WTC11 (cell line): ENCODE measurements around the gene RNF212. TPM values are rescaled to one million over a fixed set of nuclear protein-coding genes. Genes with fewer than 3 reads are reported as not detected.

Source experiments
- ATAC-seq: fragments of 200-7000 bp; cut with Tn5 transposase; 2 replicates; pipeline ENCODE4 v1.10.0; 2021; ENCODE audit warnings: mild to moderate bottlenecking, moderate library complexity
- CTCF ChIA-PET: fragments of 300-600 bp; sonication (Branson Sonifier 250); formaldehyde crosslinking; loops from one replicate; lab custom pipeline; 2021; ENCODE audit warnings: antibody characterized with exemption; lab: Charles Lee
- POLR2A ChIA-PET: fragments of 350-600 bp; sonication (Branson Sonifier 250); formaldehyde crosslinking; loops from one replicate; lab custom pipeline; 2021; ENCODE audit warnings: antibody characterized with exemption; lab: Charles Lee
- DNase-seq: peaks from one replicate; pipeline ENCODE4 v3.0.0; 2021; ENCODE audit warnings: low spot score
- H3K27ac Mint-ChIP-seq: 2 replicates; pipeline ENCODE4 v1.8.0; 2021; ENCODE audit warnings: mixed read lengths
- H3K27me3 Mint-ChIP-seq: 2 replicates; pipeline ENCODE4 v1.8.0; 2021; ENCODE audit warnings: low read depth, mild to moderate bottlenecking, moderate library complexity, mixed read lengths
- H3K36me3 Mint-ChIP-seq: 2 replicates; pipeline ENCODE4 v1.8.0; 2021; ENCODE audit warnings: mixed read lengths
- H3K4me1 Mint-ChIP-seq: 2 replicates; pipeline ENCODE4 v1.8.0; 2022; ENCODE audit warnings: mixed read lengths
- H3K4me3 Mint-ChIP-seq: 2 replicates; pipeline ENCODE4 v1.8.0; 2021; ENCODE audit warnings: mild to moderate bottlenecking, moderate library complexity, mixed read lengths
- H3K9me3 Mint-ChIP-seq: 2 replicates; pipeline ENCODE4 v1.8.0; 2021; ENCODE audit warnings: mixed read lengths
- ATF1 ChIP-seq: sonication (generic); formaldehyde crosslinking; IDR thresholded peaks from 2 replicates; pipeline ENCODE4 v1.8.1; 2023; ENCODE audit warnings: mild to moderate bottlenecking, moderate library complexity, missing genetic modification reagents
- CREB1 ChIP-seq: sonication (generic); formaldehyde crosslinking; IDR thresholded peaks from 2 replicates; pipeline ENCODE4 v1.8.0; 2023; ENCODE audit warnings: mild to moderate bottlenecking, missing genetic modification reagents
- FOXJ3 ChIP-seq: sonication (generic); formaldehyde crosslinking; IDR thresholded peaks from 2 replicates; pipeline ENCODE4 v1.9.0; 2021; ENCODE audit warnings: missing genetic modification reagents, mild to moderate bottlenecking, borderline replicate concordance
- GTF2I ChIP-seq: fragments of 250-450 bp; sonication (Bioruptor Pico); conservative IDR thresholded peaks from 2 replicates; pipeline ENCODE4 v1.4.0; 2021; ENCODE audit warnings: mild to moderate bottlenecking
- JAZF1 ChIP-seq: fragments of 250-450 bp; sonication (Bioruptor Pico); IDR thresholded peaks from 2 replicates; pipeline ENCODE4 v1.9.0; 2021; ENCODE audit warnings: moderate library complexity, mild to moderate bottlenecking, inconsistent platforms
- KAT7 ChIP-seq: sonication (generic); formaldehyde crosslinking; IDR thresholded peaks from 2 replicates; pipeline ENCODE4 v1.8.1; 2023; ENCODE audit warnings: missing genetic modification reagents, mild to moderate bottlenecking, borderline replicate concordance
- NFE2L1 ChIP-seq: sonication (generic); formaldehyde crosslinking; IDR thresholded peaks from 2 replicates; pipeline ENCODE4 v1.8.1; 2023; ENCODE audit warnings: missing genetic modification reagents
- NR3C1 ChIP-seq: sonication (generic); formaldehyde crosslinking; conservative IDR thresholded peaks from 2 replicates; pipeline ENCODE4 v1.8.1; 2023; ENCODE audit warnings: low read depth, mild to moderate bottlenecking, missing genetic modification reagents
- RELA ChIP-seq: sonication (generic); formaldehyde crosslinking; IDR thresholded peaks from 2 replicates; pipeline ENCODE4 v1.8.1; 2022; ENCODE audit warnings: missing genetic modification reagents, mild to moderate bottlenecking, borderline replicate concordance
- ZNF317 ChIP-seq: sonication (generic); formaldehyde crosslinking; IDR thresholded peaks from 2 replicates; pipeline ENCODE4 v1.8.1; 2023; ENCODE audit warnings: low read depth, mild to moderate bottlenecking, moderate library complexity, missing genetic modification reagents, borderline replicate concordance
- ZNF423 ChIP-seq: fragments of 250-450 bp; sonication (Bioruptor Pico); IDR thresholded peaks from 2 replicates; pipeline ENCODE4 v2.1.2; 2022; ENCODE audit warnings: mild to moderate bottlenecking, moderate library complexity
- total RNA-seq: library from RNA; stranded (reverse); gene quantifications from 3 replicates; pipeline ENCODE4 v1.2.3, GENCODE V29; 2021
- TF ChIP-seq, protein P1 (sequence below): fragments of 250-450 bp; sonication (Bioruptor Pico); IDR thresholded peaks from 2 replicates; pipeline ENCODE4 v1.9.0; 2021; ENCODE audit warnings: moderate library complexity, mild to moderate bottlenecking, inconsistent platforms, borderline replicate concordance
- TF ChIP-seq, protein P2 (sequence below): sonication (generic); formaldehyde crosslinking; conservative IDR thresholded peaks from 2 replicates; pipeline ENCODE4 v1.8.1; 2022; ENCODE audit warnings: mild to moderate bottlenecking, missing genetic modification reagents
- TF ChIP-seq, protein P3 (sequence below): fragments of 250-450 bp; sonication (Bioruptor Pico); IDR thresholded peaks from 2 replicates; pipeline ENCODE4 v2.1.2; 2022; ENCODE audit warnings: mild to moderate bottlenecking, moderate library complexity
- TF ChIP-seq, protein P4 (sequence below): sonication (generic); formaldehyde crosslinking; IDR thresholded peaks from 2 replicates; pipeline ENCODE4 v1.8.1; 2023; ENCODE audit warnings: mild to moderate bottlenecking, missing genetic modification reagents, moderate library complexity
- TF ChIP-seq, protein P5 (sequence below): sonication (generic); formaldehyde crosslinking; IDR thresholded peaks from 2 replicates; pipeline ENCODE4 v1.8.1; 2022; ENCODE audit warnings: low read depth, missing genetic modification reagents, borderline replicate concordance
- TF ChIP-seq, protein P6 (sequence below): sonication (generic); formaldehyde crosslinking; IDR thresholded peaks from 2 replicates; pipeline ENCODE4 v1.8.1; 2023; ENCODE audit warnings: mild to moderate bottlenecking, missing genetic modification reagents, borderline replicate concordance
- TF ChIP-seq, protein P7 (sequence below): sonication (generic); formaldehyde crosslinking; IDR thresholded peaks from 2 replicates; pipeline ENCODE4 v1.8.1; 2023; ENCODE audit warnings: mild to moderate bottlenecking, missing genetic modification reagents
- TF ChIP-seq, protein P8 (sequence below): sonication (generic); formaldehyde crosslinking; IDR thresholded peaks from 2 replicates; pipeline ENCODE4 v1.8.1; 2023; ENCODE audit warnings: mild to moderate bottlenecking, missing genetic modification reagents

Gene RNF212
- total RNA-seq, 1 experiment from 2014 or later = 1.0 TPM

DNA sequence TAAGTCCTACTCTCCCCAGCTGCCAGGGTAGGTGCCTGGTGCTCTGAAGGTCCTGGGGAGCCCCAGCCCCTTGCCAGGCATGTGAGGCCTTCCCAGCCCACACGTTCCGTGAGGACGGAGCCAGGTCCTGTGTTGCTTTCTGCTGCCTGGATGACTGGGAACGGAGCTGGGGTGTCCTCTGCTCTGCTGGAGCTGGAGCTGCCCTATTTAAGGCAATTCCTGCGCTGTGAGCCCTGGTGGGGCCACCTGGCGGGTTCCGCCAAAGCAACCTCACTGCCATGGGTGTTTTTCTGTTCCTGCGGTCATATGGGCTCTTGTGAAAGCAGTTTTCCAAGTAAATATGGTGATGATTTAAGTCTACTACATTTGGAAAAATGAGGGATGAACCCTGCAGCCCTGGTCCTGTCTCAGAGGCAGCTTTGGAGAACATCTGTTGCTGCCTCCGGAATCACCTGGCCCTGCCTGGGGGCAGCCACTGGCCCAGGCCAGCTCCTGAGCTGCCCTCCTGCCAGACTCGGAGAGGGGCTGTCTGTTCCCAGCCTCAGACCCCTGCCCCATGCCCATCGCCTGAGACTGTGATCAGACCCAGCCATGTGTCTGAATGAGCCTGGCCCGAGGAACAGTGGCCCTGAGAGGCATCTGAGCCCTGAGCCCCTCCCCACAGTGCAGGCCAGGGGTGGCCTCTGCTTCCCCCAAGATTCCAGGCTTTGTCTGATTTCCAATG is 68.7 kb downstream of the RNF212 start:
- POLR2A ChIA-PET = no interaction called here
- Mint-ChIP-seq H3K36me3 (no peaks in the 10 kb centered on the region), H3K27ac (no peak overlapping the region), H3K4me1 (0 out of 2 replicates have a peak, but pooled peaks cover 3% of the 10 kb centered on the region), H3K4me3 (no peak overlapping the region), H3K27me3 (peaks cover 10% of the 10 kb centered on the region), H3K9me3 (no peaks in the 10 kb centered on the region)
- ATAC-seq (no peak), DNase-seq (no peak)
- CTCF ChIA-PET = interaction anchor here (0.7 kb wide), 1 partner anchor 48 kb away, joined by 4 read pairs; no protein-coding TSS in a partner anchor
- TF ChIP-seq JAZF1 (no peak), NR3C1 (CRISPR knock-in tag) (no peak), ZNF317 (CRISPR knock-in tag) (no peak), CREB1 (no peak), FOXJ3 (CRISPR knock-in tag) (no peak), GTF2I (no peak), RELA (CRISPR knock-in tag) (no peak), KAT7 (CRISPR knock-in tag) (no peak), ATF1 (no peak)
- TF ChIP-seq, protein P1, sequence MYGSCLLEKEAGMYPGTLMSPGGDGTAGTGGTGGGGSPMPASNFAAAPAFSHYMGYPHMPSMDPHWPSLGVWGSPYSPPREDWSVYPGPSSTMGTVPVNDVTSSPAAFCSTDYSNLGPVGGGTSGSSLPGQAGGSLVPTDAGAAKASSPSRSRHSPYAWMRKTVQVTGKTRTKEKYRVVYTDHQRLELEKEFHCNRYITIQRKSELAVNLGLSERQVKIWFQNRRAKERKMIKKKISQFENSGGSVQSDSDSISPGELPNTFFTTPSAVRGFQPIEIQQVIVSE (CRISPR knock-in tag) = no peak
- TF ChIP-seq, protein P2, sequence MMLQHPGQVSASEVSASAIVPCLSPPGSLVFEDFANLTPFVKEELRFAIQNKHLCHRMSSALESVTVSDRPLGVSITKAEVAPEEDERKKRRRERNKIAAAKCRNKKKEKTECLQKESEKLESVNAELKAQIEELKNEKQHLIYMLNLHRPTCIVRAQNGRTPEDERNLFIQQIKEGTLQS = no peak
- TF ChIP-seq, protein P3, sequence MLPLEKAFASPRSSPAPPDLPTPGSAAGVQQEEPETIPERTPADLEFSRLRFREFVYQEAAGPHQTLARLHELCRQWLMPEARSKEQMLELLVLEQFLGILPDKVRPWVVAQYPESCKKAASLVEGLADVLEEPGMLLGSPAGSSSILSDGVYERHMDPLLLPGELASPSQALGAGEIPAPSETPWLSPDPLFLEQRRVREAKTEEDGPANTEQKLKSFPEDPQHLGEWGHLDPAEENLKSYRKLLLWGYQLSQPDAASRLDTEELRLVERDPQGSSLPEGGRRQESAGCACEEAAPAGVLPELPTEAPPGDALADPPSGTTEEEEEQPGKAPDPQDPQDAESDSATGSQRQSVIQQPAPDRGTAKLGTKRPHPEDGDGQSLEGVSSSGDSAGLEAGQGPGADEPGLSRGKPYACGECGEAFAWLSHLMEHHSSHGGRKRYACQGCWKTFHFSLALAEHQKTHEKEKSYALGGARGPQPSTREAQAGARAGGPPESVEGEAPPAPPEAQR (CRISPR knock-in tag) = no peak
- TF ChIP-seq, protein P4, sequence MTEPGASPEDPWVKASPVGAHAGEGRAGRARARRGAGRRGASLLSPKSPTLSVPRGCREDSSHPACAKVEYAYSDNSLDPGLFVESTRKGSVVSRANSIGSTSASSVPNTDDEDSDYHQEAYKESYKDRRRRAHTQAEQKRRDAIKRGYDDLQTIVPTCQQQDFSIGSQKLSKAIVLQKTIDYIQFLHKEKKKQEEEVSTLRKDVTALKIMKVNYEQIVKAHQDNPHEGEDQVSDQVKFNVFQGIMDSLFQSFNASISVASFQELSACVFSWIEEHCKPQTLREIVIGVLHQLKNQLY = no peak
- TF ChIP-seq, protein P5, sequence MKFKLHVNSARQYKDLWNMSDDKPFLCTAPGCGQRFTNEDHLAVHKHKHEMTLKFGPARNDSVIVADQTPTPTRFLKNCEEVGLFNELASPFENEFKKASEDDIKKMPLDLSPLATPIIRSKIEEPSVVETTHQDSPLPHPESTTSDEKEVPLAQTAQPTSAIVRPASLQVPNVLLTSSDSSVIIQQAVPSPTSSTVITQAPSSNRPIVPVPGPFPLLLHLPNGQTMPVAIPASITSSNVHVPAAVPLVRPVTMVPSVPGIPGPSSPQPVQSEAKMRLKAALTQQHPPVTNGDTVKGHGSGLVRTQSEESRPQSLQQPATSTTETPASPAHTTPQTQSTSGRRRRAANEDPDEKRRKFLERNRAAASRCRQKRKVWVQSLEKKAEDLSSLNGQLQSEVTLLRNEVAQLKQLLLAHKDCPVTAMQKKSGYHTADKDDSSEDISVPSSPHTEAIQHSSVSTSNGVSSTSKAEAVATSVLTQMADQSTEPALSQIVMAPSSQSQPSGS (CRISPR knock-in tag) = no peak

DNA sequence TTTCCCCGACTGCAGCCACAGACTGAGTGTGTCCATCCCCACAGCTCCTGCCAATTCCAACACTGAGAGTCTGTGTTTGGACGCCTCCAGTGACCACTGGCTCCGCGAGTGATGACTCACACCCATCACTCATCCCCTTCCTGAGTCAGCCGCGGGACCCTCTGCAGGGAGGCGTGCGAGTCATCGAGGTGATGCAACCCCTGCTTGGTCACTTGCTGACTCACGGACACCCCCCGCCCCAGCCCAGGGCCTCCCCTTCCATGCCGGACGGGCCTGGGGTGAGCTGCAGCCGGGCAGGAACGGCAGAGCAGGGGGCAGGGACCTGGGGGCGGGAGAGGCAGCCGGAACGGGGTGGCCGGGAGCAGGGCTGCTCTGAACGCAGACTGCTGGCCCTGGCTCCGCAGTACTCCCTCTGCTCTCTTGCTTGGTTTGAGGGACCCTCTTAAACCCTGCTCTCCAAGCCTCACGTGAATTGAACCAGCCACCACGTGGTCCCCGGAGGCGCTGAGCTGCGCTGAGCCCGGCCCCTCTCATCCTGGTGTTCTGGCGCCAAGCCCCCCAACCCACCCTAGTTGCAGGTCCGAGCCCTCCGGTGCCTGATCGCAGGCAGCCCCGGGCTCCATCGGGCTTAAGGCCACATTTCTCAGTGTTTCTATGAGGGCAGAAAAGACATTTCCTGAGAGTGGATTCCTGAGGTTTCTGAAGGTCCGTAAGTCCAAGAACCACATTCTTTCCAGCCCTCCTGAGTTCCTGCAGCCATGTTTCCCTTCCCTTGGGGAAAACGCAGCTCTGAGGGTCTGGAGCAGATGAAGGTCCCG is 69.5 kb downstream of the RNF212 start:
- Mint-ChIP-seq H3K4me1 (0 out of 2 replicates have a peak, but pooled peaks cover 3% of the 10 kb centered on the region), H3K9me3 (no peaks in the 10 kb centered on the region), H3K36me3 (no peaks in the 10 kb centered on the region), H3K27me3 (peaks cover 10% of the 10 kb centered on the region), H3K27ac (no peak overlapping the region), H3K4me3 (no peak overlapping the region)
- ChIA-PET POLR2A (no interaction called here), CTCF (interaction anchor here (0.6 to 0.7 kb wide), 2 partner anchors 48 to 60 kb away, joined by 4 read pairs; no protein-coding TSS in a partner anchor)
- peak; percentile 31 for ATAC-seq
- peak; percentile 59 for DNase-seq
- TF ChIP-seq, protein P2 = peak; percentile 87
- TF ChIP-seq, protein P6, sequence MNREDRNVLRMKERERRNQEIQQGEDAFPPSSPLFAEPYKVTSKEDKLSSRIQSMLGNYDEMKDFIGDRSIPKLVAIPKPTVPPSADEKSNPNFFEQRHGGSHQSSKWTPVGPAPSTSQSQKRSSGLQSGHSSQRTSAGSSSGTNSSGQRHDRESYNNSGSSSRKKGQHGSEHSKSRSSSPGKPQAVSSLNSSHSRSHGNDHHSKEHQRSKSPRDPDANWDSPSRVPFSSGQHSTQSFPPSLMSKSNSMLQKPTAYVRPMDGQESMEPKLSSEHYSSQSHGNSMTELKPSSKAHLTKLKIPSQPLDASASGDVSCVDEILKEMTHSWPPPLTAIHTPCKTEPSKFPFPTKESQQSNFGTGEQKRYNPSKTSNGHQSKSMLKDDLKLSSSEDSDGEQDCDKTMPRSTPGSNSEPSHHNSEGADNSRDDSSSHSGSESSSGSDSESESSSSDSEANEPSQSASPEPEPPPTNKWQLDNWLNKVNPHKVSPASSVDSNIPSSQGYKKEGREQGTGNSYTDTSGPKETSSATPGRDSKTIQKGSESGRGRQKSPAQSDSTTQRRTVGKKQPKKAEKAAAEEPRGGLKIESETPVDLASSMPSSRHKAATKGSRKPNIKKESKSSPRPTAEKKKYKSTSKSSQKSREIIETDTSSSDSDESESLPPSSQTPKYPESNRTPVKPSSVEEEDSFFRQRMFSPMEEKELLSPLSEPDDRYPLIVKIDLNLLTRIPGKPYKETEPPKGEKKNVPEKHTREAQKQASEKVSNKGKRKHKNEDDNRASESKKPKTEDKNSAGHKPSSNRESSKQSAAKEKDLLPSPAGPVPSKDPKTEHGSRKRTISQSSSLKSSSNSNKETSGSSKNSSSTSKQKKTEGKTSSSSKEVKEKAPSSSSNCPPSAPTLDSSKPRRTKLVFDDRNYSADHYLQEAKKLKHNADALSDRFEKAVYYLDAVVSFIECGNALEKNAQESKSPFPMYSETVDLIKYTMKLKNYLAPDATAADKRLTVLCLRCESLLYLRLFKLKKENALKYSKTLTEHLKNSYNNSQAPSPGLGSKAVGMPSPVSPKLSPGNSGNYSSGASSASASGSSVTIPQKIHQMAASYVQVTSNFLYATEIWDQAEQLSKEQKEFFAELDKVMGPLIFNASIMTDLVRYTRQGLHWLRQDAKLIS = no peak
- TF ChIP-seq, protein P7, sequence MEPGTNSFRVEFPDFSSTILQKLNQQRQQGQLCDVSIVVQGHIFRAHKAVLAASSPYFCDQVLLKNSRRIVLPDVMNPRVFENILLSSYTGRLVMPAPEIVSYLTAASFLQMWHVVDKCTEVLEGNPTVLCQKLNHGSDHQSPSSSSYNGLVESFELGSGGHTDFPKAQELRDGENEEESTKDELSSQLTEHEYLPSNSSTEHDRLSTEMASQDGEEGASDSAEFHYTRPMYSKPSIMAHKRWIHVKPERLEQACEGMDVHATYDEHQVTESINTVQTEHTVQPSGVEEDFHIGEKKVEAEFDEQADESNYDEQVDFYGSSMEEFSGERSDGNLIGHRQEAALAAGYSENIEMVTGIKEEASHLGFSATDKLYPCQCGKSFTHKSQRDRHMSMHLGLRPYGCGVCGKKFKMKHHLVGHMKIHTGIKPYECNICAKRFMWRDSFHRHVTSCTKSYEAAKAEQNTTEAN (CRISPR knock-in tag) = peak; percentile 65; the same call in 1 of the 2 replicates
- TF ChIP-seq ZNF423 (CRISPR knock-in tag) (no peak), NFE2L1 (CRISPR knock-in tag) (0 out of 2 replicates have a peak, but pooled peaks have one; percentile 54)
- TF ChIP-seq, protein P8, sequence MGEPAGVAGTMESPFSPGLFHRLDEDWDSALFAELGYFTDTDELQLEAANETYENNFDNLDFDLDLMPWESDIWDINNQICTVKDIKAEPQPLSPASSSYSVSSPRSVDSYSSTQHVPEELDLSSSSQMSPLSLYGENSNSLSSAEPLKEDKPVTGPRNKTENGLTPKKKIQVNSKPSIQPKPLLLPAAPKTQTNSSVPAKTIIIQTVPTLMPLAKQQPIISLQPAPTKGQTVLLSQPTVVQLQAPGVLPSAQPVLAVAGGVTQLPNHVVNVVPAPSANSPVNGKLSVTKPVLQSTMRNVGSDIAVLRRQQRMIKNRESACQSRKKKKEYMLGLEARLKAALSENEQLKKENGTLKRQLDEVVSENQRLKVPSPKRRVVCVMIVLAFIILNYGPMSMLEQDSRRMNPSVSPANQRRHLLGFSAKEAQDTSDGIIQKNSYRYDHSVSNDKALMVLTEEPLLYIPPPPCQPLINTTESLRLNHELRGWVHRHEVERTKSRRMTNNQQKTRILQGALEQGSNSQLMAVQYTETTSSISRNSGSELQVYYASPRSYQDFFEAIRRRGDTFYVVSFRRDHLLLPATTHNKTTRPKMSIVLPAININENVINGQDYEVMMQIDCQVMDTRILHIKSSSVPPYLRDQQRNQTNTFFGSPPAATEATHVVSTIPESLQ (CRISPR knock-in tag) = no peak
